ENCODE measurements around the gene YARS1.
A peak's percentile ranks its signal among the peaks of the same experiment; 100 is the strongest.

Gene YARS1

DNA sequence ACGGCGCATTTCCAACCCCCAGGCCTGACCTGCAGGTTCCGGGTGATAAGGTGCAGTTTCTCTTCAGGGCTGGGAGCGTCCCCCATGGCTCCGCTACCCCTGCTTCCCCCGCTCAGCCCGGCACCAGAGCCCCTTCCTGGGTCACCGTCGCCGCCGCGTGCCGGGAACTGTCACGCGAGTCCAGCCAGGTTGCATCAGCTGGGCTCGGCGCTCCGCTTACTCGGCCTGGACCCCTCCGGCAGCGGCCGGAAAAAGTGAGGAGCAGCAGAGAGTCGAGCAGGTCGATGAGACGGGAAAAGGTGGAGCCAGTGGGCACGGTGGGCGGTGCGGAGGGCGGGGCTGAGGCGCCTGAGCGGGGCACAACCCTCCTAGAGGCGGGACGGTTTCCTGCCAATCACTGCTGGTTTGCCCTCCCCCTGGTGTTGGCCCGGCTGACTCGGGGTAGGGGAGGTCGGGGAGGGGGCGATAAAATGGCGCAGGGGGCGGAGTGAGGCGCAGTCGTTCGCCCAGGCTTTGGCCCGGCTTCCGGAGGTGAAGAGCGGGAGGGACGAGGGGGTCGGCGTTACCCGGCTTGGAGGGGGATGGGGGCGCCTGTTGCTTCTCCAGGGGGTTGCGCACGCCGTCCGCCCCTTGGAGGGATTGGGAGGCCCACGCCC lies at the start of gene YARS1, which contains the start of gene S100PBP:
YARS1 (minus strand) TSS at position 200 of the 656 bp plus-strand sequence; CDS start at position 86, 114 bp downstream.
S100PBP (plus strand) TSS at position 495 of the 656 bp plus-strand sequence. CDS start 8,447 bp downstream, outside the sequence.
- DNase-seq (ENCODE audit: low read depth): peak; percentile 99

GRCh38 chr1:32865639-32866405 lies 48.7 kb upstream of the YARS1 start:
- no peak for DNase-seq (ENCODE audit: low read depth)

DNA sequence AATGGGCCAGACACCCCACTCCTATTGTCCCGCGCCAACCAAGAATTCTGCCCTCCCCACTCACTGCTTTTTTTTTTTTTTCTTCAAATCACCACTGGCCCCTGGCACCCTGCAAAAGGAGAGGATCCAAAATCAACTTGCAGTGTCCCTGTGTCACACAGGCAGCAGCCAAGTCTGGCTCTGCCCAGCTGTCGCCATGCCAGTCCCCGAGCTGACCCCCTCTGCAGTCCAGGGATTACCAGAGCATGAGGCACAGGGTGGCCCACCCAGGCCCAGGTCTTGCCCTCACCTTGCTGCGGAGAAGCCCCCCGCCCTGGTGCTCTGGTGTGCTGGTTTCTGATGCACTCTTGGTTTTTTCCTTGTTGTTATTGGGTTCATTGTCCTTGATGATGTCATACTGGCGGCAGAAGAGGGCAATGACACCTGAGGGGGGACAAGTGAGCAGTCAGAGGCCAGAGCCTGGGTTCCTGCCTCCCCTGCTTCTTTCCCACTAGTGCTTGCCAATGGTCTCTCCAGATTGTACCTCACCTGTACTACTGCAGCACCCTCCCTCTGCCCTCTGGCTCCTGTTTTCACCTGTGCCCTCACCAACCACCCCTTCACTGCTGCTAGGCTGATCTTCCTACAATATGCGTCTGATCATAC lies 47.3 kb upstream of the YARS1 start:
- no peak for DNase-seq (ENCODE audit: low read depth)

GRCh38 chr1:32863881-32864245 lies 46.7 kb upstream of the YARS1 start:
- no peak for DNase-seq (ENCODE audit: low read depth)

- DNase-seq (ENCODE audit: low read depth): no peak
These were observed 46.2 kb upstream of the YARS1 start for GRCh38 chr1:32863218-32863880.

GRCh38 chr1:32861904-32862695 lies 44.9 kb upstream of the YARS1 start:
- DNase-seq (ENCODE audit: low read depth): no peak

DNA sequence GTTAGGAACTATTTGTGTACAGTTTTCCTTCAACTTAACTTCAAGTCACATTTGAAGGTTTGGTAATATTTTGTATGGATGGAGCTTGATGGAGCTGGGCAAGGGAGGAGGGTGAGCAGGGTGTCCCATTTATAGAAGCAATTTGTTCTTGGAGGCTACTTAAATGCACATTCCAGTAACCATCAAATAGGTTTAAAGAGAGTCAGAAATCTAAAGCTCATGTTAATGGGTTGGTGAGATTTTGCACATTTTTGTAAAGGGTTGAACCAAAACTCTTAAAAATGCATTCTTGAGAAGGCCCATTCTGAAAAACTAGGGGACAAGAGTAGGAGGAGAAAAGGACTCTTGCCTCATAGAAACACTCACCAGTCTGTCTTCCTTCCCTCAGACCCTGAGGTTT lies 43.4 kb upstream of the YARS1 start:
- no peak for DNase-seq (ENCODE audit: low read depth)

- no peak for DNase-seq (ENCODE audit: low read depth)
These were observed 42.8 kb upstream of the YARS1 start for GRCh38 chr1:32859915-32860314.

GRCh38 chr1:32858791-32859190 lies 41.6 kb upstream of the YARS1 start:
- no peak for DNase-seq (ENCODE audit: low read depth)

GRCh38 chr1:32858136-32858535 lies 41.0 kb upstream of the YARS1 start:
- no peak for DNase-seq (ENCODE audit: low read depth)

DNA sequence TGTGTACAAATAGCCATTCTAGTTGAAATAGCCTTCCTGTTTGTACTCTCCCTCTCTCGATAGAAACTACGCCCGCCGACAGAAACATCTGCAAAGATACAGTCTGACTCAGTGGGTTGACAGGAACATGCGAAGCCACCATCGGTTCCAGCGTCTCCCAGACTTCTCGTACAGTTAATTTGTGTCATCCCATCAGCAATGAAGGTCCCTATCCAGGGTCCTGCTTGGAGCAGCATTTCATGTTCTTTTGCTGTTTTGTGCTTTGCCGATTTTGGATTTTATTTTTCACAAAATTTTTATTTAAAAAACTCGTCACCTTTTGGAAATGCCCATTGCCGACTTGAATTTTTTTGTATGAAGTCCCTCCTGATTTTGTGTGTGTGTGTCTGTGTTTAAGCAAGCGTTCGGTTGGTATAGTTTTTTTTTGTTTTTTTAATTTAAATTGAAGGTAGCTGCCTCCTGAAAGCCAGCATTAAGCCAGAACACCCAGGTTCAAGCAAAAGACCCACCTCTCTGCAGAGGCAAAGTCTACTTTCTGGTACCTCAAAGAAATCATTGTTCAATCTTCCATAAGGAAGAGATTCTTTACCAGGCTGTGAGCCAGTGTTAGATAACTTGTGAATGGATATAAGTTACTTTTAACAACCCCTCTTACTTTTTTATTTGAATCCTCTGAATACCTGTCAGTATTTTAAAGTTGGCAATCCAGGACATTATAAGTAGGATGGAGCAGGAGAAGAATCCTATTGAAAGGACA lies 38.9 kb upstream of the YARS1 start:
- no peak for DNase-seq (ENCODE audit: low read depth)

DNA sequence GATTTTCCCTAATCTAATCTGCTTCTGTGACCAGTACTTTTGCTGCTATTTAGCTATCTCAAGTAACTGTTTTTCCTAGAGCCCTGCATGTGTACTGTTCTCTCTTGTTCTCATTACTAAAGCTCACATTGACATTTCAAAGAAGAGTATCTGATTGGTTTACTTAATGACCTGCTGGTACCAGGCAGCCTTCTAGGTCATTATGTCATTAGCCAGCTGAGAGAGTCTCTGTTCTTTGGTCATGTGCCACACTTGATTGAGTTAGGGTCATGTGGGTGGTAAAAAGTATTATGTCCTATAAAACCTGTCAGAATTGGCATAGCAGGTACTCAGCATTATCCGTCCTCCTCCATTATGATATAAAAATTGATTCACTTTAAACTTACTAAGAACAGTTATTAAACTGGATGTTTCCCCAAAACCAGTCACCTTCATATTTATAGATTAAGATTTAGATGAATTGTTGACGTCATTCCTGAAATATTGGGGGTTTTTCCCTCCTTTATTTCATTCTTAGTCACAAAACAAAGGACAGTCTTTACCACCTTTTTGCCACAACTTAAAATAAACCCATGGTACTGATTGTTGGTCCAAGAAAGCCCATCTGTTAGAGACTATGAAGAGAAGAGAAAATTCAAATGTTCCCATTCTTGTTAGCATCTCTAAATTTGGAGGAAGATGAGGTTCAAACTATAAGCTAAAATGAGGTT lies 31.4 kb upstream of the YARS1 start:
- DNase-seq (ENCODE audit: low read depth): no peak

DNA sequence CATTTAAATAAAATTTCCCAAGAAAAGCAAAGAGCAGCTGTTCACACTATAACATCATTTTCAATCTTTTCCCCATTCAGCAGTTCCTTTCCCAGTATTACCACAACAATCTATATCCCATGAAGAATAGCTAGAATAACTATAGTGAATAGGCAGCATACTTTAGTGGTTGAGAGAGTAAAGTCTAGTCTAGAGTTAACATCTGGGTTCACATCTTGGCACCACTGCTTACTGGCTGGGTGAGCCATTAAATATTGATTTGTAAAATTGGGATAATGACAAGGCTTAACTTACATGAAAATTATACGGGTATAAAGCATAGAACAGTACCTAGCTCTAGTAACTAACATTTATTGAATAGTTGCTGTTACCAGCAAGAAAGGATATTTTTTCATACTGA lies 14.7 kb upstream of the YARS1 start:
- no peak for DNase-seq (ENCODE audit: low read depth)

- DNase-seq (ENCODE audit: low read depth): no peak
These were observed 13.1 kb upstream of the YARS1 start for GRCh38 chr1:32830092-32830852.

DNA sequence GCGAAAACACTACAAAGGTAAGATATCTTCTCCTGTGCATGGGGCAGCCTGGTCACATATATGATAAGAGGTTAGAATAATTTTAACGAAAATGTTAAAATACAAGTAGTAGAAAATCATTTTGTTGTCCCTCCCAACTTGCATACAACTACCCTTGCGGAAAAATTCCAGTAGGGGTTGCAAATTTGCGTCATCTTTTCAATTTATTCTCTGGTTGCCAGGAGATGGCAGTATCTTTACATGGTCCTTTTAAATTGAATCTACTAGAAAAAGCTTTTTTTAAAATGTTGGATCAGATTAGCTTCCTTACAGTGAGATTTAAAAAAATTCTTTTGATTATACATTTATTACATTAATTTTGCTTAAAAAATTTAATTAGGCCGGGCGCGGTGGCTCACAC lies 11.2 kb upstream of the YARS1 start:
- no peak for DNase-seq (ENCODE audit: low read depth)

DNA sequence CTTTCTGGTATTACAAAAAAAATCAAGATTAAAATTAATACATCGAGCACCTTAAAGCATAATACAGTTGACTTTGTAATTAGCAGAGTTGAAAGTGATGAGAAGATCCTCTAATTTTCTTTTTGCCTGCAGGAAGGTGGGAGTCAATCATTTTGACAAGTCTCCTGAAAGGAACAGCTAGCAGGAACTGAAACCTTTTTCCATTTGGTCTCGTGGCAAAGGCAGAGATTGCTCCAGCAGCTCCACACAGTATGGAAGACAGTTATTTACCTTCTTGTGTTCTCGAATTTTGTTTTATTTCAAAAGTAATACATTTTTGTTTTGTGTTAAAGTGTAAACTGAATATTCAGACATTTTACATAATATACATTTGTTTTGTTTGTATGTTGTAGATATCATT lies 8.0 kb upstream of the YARS1 start:
- DNase-seq (ENCODE audit: low read depth): no peak

- DNase-seq (ENCODE audit: low read depth): no peak
These were observed 1.8 kb upstream of the YARS1 start for GRCh38 chr1:32818804-32819541.

DNA sequence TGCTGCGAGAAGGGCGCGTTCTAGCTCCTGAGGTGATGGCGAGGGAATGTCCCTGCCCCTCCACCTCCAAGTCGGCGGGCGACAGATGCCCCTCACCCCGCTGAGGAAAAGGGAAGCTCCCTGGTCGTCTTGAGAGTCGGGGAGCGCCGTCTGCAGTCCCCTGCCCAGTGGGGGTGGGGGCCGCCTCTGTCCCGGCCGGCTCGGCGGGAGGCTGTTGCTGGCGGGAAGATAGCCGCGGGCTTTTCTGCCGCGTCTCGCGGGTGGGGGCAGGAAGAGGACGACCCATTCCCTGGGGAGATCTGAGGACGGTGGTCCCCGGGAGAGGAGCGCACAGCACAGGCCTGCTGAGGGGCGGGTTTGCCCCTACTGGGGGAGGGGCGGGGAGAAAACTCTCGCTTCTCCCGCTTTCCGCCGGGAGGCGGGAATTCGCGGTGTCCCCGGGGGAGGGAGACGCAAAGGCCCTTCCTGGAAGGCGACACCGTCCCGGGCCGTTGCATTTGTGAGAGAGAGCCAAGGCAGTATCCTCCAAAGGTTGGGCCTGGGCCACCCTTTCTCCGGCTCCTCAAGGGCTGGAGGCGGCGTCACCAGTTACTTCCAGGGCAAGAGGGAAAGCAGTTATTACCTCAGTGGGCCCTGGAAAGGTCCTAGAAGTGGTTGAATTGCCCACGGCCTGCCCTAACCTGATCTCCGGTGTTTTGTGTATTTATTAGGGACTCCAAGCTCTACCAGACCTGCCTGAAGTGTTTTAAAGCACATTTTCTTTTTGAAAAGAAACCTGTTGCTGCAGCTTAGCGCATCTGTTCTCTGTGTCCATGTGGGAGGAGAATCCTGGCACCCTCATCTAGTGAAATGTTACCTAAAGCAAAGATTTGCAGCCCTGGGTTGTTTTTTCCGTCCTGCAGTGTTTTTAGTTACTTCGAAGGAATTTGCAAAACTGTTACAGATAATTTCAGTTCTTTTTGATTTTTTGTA lies 943 bp upstream of the YARS1 start:
- DNase-seq (ENCODE audit: low read depth): no peak
